ENCODE results near the gene EML1. TPM values are rescaled to one million over a fixed set of nuclear protein-coding genes. Genes with fewer than 3 reads are reported as not detected.

Gene EML1
- total RNA-seq, 4 donors from 2014 or later: 92.3 to 131 (median 119) TPM

DNA sequence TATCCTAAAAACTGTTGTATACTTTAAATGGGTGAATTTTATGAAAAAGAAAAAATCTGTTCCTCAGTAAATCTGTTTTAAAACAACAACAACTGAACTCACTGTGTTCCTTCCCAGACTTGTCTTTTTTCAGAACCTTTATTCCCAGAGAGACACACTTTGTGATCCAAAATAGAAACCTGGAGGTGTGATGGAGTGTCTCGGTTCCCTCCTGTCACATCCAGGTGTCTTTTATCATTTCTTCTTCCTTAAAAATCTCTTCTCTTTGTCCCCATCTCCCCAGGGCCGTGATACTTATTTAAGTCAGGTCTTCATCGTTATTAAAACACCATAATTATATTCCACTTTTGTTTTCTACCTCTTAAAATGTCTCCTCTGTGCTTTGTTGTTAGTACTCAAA is 195.8 kb downstream of the EML1 start:
- 68% methylated on average over 3 of the region's 3 CpGs for WGBS
- intact Hi-C loops (cut with DNase I): no loop called here

DNA sequence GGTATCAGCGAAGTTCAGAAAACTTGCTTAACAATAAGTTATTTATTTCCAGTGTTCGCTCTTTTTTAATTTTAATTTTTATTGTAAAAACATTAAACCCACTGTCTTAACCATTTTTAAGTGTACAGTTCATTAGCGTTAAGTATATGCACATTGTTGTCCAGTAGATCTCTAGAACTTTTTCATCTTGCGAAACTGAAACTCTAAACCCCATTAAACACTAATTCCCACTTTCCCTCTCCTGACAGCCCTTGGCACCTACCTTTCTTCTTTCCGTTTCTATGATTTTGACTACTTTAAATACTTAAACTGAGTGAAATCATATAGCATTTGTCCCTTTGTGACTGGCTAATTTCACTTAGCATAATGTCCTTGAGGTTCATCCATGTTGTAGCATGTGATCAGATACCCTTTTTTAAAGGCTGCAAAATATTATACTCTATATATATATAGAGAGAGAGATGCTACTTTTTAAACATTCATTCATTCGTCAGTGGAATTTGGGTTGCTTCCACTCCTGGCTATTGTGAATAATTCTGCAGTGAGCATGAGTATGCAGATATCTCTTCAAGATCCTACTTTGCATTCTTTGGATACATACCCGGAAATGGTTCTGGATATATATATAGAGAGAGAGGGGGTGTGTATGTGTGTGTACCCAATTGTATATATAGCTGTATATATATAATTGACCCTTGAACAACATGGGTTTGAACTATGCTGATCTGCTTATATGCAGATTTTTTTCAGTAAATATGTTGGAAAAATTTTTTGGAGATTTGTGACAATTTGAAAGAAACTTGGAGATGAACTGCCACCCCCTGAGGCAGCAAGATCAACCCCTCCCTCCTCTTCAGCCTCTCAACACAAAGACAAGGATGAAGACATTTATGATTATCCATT is 197.3 kb downstream of the EML1 start:
- Histone ChIP-seq H3K36me3 (no peaks in the 10 kb centered on the region), H3K9me3 (no peaks in the 10 kb centered on the region), H3K27ac (replicated peaks in 1 of 4) (no peak overlapping the region), H3K27me3 (no peaks in the 10 kb centered on the region), H3K4me1 (peaks cover 0 to 8% (median 4%) of the 10 kb centered on the region in 4 donors), H3K4me3 (no peak overlapping the region)
- DNase-seq (ENCODE audit: extremely low spot score): no peak
- intact Hi-C loops (cut with DNase I): no loop called here
- 81% methylated on average over 7 of the region's 7 CpGs for WGBS
- TF ChIP-seq, protein P1, sequence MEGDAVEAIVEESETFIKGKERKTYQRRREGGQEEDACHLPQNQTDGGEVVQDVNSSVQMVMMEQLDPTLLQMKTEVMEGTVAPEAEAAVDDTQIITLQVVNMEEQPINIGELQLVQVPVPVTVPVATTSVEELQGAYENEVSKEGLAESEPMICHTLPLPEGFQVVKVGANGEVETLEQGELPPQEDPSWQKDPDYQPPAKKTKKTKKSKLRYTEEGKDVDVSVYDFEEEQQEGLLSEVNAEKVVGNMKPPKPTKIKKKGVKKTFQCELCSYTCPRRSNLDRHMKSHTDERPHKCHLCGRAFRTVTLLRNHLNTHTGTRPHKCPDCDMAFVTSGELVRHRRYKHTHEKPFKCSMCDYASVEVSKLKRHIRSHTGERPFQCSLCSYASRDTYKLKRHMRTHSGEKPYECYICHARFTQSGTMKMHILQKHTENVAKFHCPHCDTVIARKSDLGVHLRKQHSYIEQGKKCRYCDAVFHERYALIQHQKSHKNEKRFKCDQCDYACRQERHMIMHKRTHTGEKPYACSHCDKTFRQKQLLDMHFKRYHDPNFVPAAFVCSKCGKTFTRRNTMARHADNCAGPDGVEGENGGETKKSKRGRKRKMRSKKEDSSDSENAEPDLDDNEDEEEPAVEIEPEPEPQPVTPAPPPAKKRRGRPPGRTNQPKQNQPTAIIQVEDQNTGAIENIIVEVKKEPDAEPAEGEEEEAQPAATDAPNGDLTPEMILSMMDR (IDR thresholded peaks at IDR 0.05): no peak
- TF ChIP-seq POLR2A (IDR thresholded peaks at IDR 0.05; ENCODE audit: low read depth): no peak
- no peak for TF ChIP-seq POLR2AphosphoS5 (IDR thresholded peaks at IDR 0.05)
- no peak for TF ChIP-seq EP300 (IDR thresholded peaks at IDR 0.05)

More for the DNA sequence above, 195.8 kb downstream of the EML1 start:
- Histone ChIP-seq H3K27me3 (no peaks in the 10 kb centered on the region), H3K9me3 (no peaks in the 10 kb centered on the region), H3K4me1 (peaks cover 0 to 10% (median 5%) of the 10 kb centered on the region in 4 donors), H3K36me3 (no peaks in the 10 kb centered on the region), H3K4me3 (no peak overlapping the region), H3K27ac (replicated peaks in 1 of 4) (no peak overlapping the region)
- TF ChIP-seq, protein P1 (IDR thresholded peaks at IDR 0.05): no peak
- TF ChIP-seq POLR2AphosphoS5 (IDR thresholded peaks at IDR 0.05): no peak
- TF ChIP-seq POLR2A (IDR thresholded peaks at IDR 0.05; ENCODE audit: low read depth): no peak
- no peak for TF ChIP-seq EP300 (IDR thresholded peaks at IDR 0.05)
- no peak for DNase-seq (ENCODE audit: extremely low spot score)

DNA sequence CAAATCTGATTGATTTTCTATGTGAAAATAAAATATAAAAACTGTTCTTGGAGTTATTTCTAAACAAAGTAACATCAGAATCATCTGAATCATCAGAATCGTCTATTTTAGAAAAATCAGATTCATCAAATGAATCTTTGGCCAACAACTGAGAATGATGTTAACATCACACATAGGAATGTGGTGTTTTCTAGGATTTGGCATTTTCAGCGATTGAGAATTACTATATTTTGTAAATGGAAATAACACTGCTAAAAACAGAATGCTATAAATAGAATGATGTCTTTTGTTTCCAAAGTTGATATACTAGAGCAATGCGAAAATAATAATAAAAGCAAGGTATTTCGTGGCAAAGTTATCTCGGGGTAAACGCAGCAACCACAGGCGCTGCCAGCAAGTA is 198.1 kb downstream of the EML1 start:
- H3K9me3 ChIP-seq: no peaks in the 10 kb centered on the region
- intact Hi-C loops (cut with DNase I): no loop called here
- TF ChIP-seq, protein P1 (IDR thresholded peaks at IDR 0.05): no peak
- TF ChIP-seq POLR2A (IDR thresholded peaks at IDR 0.05; ENCODE audit: low read depth) (no peak), POLR2AphosphoS5 (IDR thresholded peaks at IDR 0.05) (no peak), EP300 (IDR thresholded peaks at IDR 0.05) (no peak)
- no peaks in the 10 kb centered on the region for H3K36me3 ChIP-seq
- DNase-seq (ENCODE audit: extremely low spot score): no peak
- H3K27ac ChIP-seq (replicated peaks in 1 of 4): no peak overlapping the region
- H3K27me3 ChIP-seq: no peaks in the 10 kb centered on the region
- 82% methylated on average over 7 of the region's 7 CpGs for WGBS
- peaks cover 0 to 8% (median 4%) of the 10 kb centered on the region in 4 donors for H3K4me1 ChIP-seq
- no peak overlapping the region for H3K4me3 ChIP-seq

Small RNA genes within 50 kb of the gene (small RNA-seq; reads per million reads assigned to genes)
- gene RNU1-47P: 0 reads per million in 3 donors

Other genes starting within 250 kb of the EML1 start
- 10 to 100 TPM; 17.9 to 48.7 (median 30.8) TPM for gene CCDC85C, start 189.2 kb upstream of the EML1 start, total RNA-seq
- gene HHIPL1, start 148.3 kb upstream of the EML1 start, total RNA-seq: 1 to 10 TPM; 4.2 to 9.1 (median 5.9) TPM
- gene CYP46A1, start 109.1 kb upstream of the EML1 start, total RNA-seq: 1 to 10 TPM; 1.2 to 2.5 (median 1.9) TPM

Data from esophagus muscularis mucosa (tissue), 4 donors.